ENCODE results near the gene PHF12.
"Not testable (repeated sequence)": the region's sequence is repeated elsewhere in the genome, so short reads cannot be mapped to it uniquely, and the experiment has no call there.

The PHF12 gene

GRCh38 chr17:28900986-28901726, 50.2 kb downstream of the PHF12 start:
- DNase-seq, result no peak

- no peak for DNase-seq
These were observed 52.0 kb downstream of the PHF12 start for GRCh38 chr17:28899212-28899815.

GRCh38 chr17:28898527-28898955, 52.8 kb downstream of the PHF12 start:
- no peak for DNase-seq

GRCh38 chr17:28897769-28898526, 53.4 kb downstream of the PHF12 start:
- DNase-seq, result no peak

- DNase-seq, result peak; percentile 62
These were observed 54.2 kb downstream of the PHF12 start, which contains the start of gene FLOT2 for GRCh38 chr17:28896884-28897768. TSS of gene FLOT2 (minus strand) at chr17:28897733. CDS start at chr17:28897574, 159 bp downstream.

GRCh38 chr17:28896491-28896883, 54.8 kb downstream of the PHF12 start:
- no peak for DNase-seq

- no peak for DNase-seq
These were observed 55.4 kb downstream of the PHF12 start for GRCh38 chr17:28895794-28896447.

GRCh38 chr17:28893248-28894183, 57.8 kb downstream of the PHF12 start:
- not testable (repeated sequence) for DNase-seq

GRCh38 chr17:28892024-28892423, 59.3 kb downstream of the PHF12 start:
- no peak for DNase-seq

GRCh38 chr17:28891201-28891600, 60.1 kb downstream of the PHF12 start:
- no peak for DNase-seq

- no peak for DNase-seq
These were observed 61.3 kb downstream of the PHF12 start for GRCh38 chr17:28889996-28890395.

GRCh38 chr17:28888832-28889231, 62.5 kb downstream of the PHF12 start:
- DNase-seq, result no peak

- no peak for DNase-seq
These were observed 63.3 kb downstream of the PHF12 start for GRCh38 chr17:28887871-28888471.

- DNase-seq, result no peak
These were observed 65.4 kb downstream of the PHF12 start for GRCh38 chr17:28885951-28886350.

- no peak for DNase-seq
These were observed 66.0 kb downstream of the PHF12 start for GRCh38 chr17:28885363-28885762.

- DNase-seq, result no peak
These were observed 67.2 kb downstream of the PHF12 start for GRCh38 chr17:28883967-28884702.

GRCh38 chr17:28882154-28882895, 69.0 kb downstream of the PHF12 start:
- no peak for DNase-seq

GRCh38 chr17:28881533-28882056, 69.7 kb downstream of the PHF12 start:
- DNase-seq, result no peak

GRCh38 chr17:28880572-28880945, 70.8 kb downstream of the PHF12 start:
- DNase-seq, result no peak
